K562 (cell line): ENCODE data around the gene PSMA4. TPM values are rescaled to one million over a fixed set of nuclear protein-coding genes. Genes with fewer than 3 reads are reported as not detected.

Source experiments
- ARID2 ChIP-seq: fragments of 450-650 bp; IDR thresholded peaks from 2 replicates; pipeline ENCODE4 v1.6.1; 2017; ENCODE audit warnings: antibody characterized with exemption, mild to moderate bottlenecking
- CGGBP1 ChIP-seq: fragments of 250-450 bp; sonication (Bioruptor Pico); IDR thresholded peaks from 2 replicates; pipeline ENCODE4 v1.9.0; 2021; ENCODE audit warnings: mild to moderate bottlenecking
- ELF4 ChIP-seq: fragments of 450-650 bp; formaldehyde crosslinking; IDR thresholded peaks from 2 replicates; pipeline ENCODE4 v1.4.0; 2022; ENCODE audit warnings: missing genetic modification characterization
- FOXA3 ChIP-seq, 2 experiments: fragments of 450-650 bp in 1 of 2; sonication (generic) in 1 of 2; formaldehyde crosslinking; IDR thresholded peaks in 1 of 2; conservative IDR thresholded peaks in 1 of 2; 2 replicates each; pipeline versions ENCODE4 v1.4.0 to v1.8.0; 2020 to 2022; ENCODE audit warnings: mild to moderate bottlenecking in 2 of 2, missing genetic modification reagents in 1 of 2
- HDAC2 ChIP-seq: fragments of 450-650 bp; IDR thresholded peaks from 2 replicates; pipeline ENCODE4 v1.6.1; 2016; ENCODE audit warnings: mild to moderate bottlenecking
- MCM7 ChIP-seq, 2 experiments: fragments of 450-650 bp; IDR thresholded peaks; 2 replicates each; pipeline ENCODE4 v1.6.1; 2016 to 2018
- MEF2D ChIP-seq: conservative IDR thresholded peaks from 2 replicates; pipeline ENCODE4 v1.6.1; 2016; ENCODE audit warnings: low read depth, missing genetic modification characterization, missing compliant biosample characterization
- PTTG1 ChIP-seq: fragments of 450-650 bp; IDR thresholded peaks from 2 replicates; pipeline ENCODE4 v1.6.1; 2016; ENCODE audit warnings: low read depth, mild to moderate bottlenecking, missing genetic modification characterization, missing compliant biosample characterization
- STAT6 ChIP-seq: sonication (generic); formaldehyde crosslinking; IDR thresholded peaks from 2 replicates; pipeline ENCODE4 v1.8.1; 2023; ENCODE audit warnings: mild to moderate bottlenecking, missing genetic modification reagents
- TCF7L2 ChIP-seq: fragments of 150-350 bp; IDR thresholded peaks from 2 replicates; pipeline ENCODE4 v1.6.1; 2016; ENCODE audit warnings: low read depth, mild to moderate bottlenecking, low read length, moderate library complexity
- XRCC5 ChIP-seq: fragments of 200-400 bp; formaldehyde crosslinking; IDR thresholded peaks from 2 replicates; pipeline ENCODE4 v1.6.1; 2017; ENCODE audit warnings: low read depth, mild to moderate bottlenecking, low read length
- ZBTB11 ChIP-seq, 3 experiments: fragments of 200-800 bp in 1 of 3; fragments of 250-450 bp in 1 of 3; fragments of 450-650 bp in 1 of 3; sonication (Bioruptor Pico) in 1 of 3; sonication (Bioruptor generic) in 1 of 3; formaldehyde crosslinking in 1 of 3; IDR thresholded peaks; 2 replicates each; pipeline versions ENCODE4 v1.6.1 to v1.8.0; 2016 to 2022; ENCODE audit warnings: mild to moderate bottlenecking in 2 of 3, missing genetic modification characterization in 2 of 3, missing compliant biosample characterization in 1 of 3, moderate library complexity in 1 of 3
- ZNF23 ChIP-seq: fragments of 250-450 bp; sonication (Bioruptor Pico); IDR thresholded peaks from 2 replicates; pipeline ENCODE4 v1.4.0; 2020; ENCODE audit warnings: mild to moderate bottlenecking
- ZNF76 ChIP-seq: fragments of 250-450 bp; sonication (Bioruptor Pico); IDR thresholded peaks from 2 replicates; pipeline ENCODE4 v1.4.0; 2020; ENCODE audit warnings: mild to moderate bottlenecking, moderate library complexity, borderline replicate concordance
- ZNF780A ChIP-seq: fragments of 250-450 bp; sonication (Bioruptor Pico); IDR thresholded peaks from 2 replicates; pipeline ENCODE4 v1.5.0; 2021; ENCODE audit warnings: mild to moderate bottlenecking
- polyA plus RNA-seq, 8 experiments: library from polyadenylated mRNA; depleted of rRNA in 4 of 8; stranded (reverse) in 5 of 8; unstranded in 3 of 8; fragments of >200 nt; fragmentation: Nextera tagmentation in 2 of 8; fragmentation: Illumina TruSeq in 1 of 8; extraction: Ambion mirVana in 2 of 8; extraction: Trizol in 1 of 8; gene quantifications; 2 replicates each; pipeline versions ENCODE4 v1.2.1 to v1.2.3, GENCODE V29; 2011 to 2014; ENCODE audit warnings: inconsistent platforms in 1 of 8, missing spikeins in 1 of 8
- total RNA-seq, 7 experiments: library from RNA; depleted of rRNA in 6 of 7; stranded (reverse); fragments of >200 nt in 6 of 7; fragmentation: Illumina TruSeq in 2 of 7; extraction: Trizol in 2 of 7; gene quantifications; 2 replicates each; pipeline versions ENCODE4 v1.2.1 to v1.2.3, GENCODE V29; 2011 to 2021; ENCODE audit warnings: low replicate concordance in 1 of 7
- TF ChIP-seq, protein P1 (sequence below): fragments of 250-450 bp; sonication (Bioruptor Pico); IDR thresholded peaks from 2 replicates; pipeline ENCODE4 v1.9.0; 2021; ENCODE audit warnings: mild to moderate bottlenecking, inconsistent platforms
- TF ChIP-seq, protein P2 (sequence below): fragments of 450-650 bp; formaldehyde crosslinking; IDR thresholded peaks from 2 replicates; pipeline ENCODE4 v1.4.0; 2020; ENCODE audit warnings: mild to moderate bottlenecking, moderate library complexity

PSMA4 gene
- total and polyA plus RNA-seq, 9 of the 15 experiments (the other 6 are each of a cell fraction or from before 2014, with no cell fraction given): 304 to 1,857 (median 666) TPM

DNA sequence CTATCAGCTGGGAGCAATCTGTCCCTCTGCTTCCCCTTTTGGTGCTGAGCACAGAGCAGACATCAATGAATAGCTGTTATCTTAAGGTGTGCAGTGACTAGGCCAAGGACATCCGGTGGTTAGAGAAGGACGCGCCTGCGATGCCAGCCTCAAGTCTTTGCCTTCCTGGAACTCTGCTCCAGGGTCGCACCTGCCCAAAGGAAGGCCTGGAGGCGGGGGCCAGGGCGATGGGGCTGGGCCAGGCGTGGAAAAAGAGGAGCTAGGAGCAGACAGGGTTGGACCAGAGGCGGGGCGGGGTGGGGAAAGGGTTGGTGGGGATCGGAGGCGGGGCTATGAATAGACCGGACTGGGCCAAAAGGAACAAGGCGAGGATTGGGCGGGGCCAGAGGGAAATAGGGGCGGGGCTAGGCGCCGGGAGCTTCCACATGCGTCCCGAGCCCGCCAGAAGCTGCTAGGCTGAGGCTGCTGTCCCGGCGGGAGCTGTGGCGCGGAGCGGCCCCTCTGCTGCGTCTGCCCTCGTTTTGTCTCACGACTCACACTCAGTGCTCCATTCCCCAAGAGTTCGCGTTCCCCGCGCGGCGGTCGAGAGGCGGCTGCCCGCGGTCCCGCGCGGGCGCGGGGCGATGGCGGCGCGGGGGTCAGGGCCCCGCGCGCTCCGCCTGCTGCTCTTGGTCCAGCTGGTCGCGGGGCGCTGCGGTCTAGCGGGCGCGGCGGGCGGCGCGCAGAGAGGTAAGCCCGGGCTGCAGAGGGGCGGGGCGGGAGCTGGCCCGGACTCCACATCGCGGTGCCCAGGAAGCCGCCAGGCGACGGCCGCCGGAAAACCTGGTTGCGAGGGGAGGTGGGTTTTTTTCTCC is 25.1 kb downstream of the PSMA4 start, which contains the start of gene CHRNA5 (continued):
- no peak for TF ChIP-seq ELF4
- TF ChIP-seq XRCC5: no peak
- TF ChIP-seq, protein P1, sequence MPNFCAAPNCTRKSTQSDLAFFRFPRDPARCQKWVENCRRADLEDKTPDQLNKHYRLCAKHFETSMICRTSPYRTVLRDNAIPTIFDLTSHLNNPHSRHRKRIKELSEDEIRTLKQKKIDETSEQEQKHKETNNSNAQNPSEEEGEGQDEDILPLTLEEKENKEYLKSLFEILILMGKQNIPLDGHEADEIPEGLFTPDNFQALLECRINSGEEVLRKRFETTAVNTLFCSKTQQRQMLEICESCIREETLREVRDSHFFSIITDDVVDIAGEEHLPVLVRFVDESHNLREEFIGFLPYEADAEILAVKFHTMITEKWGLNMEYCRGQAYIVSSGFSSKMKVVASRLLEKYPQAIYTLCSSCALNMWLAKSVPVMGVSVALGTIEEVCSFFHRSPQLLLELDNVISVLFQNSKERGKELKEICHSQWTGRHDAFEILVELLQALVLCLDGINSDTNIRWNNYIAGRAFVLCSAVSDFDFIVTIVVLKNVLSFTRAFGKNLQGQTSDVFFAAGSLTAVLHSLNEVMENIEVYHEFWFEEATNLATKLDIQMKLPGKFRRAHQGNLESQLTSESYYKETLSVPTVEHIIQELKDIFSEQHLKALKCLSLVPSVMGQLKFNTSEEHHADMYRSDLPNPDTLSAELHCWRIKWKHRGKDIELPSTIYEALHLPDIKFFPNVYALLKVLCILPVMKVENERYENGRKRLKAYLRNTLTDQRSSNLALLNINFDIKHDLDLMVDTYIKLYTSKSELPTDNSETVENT: peak; percentile 57; the same call in 1 of the 2 replicates
- TF ChIP-seq MEF2D (tag): no peak
- TF ChIP-seq ZNF780A (CRISPR knock-in tag): no peak
- peak in 1 of 3 experiments; percentile 40; a peak in 1 of 6 replicates for TF ChIP-seq ZBTB11 (CRISPR knock-in tag; IDR thresholded peaks at IDR 0.05)
- TF ChIP-seq TCF7L2: no peak
- TF ChIP-seq, protein P2, sequence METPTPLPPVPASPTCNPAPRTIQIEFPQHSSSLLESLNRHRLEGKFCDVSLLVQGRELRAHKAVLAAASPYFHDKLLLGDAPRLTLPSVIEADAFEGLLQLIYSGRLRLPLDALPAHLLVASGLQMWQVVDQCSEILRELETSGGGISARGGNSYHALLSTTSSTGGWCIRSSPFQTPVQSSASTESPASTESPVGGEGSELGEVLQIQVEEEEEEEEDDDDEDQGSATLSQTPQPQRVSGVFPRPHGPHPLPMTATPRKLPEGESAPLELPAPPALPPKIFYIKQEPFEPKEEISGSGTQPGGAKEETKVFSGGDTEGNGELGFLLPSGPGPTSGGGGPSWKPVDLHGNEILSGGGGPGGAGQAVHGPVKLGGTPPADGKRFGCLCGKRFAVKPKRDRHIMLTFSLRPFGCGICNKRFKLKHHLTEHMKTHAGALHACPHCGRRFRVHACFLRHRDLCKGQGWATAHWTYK (CRISPR knock-in tag): no peak
- TF ChIP-seq FOXA3 (CRISPR knock-in tag; conservative IDR thresholded peaks at IDR 0.05 in 1 of 2, IDR thresholded peaks at IDR 0.05 in 1 of 2): peak; percentile 56 to 64; a peak in 1 of 4 replicates
- no peak for TF ChIP-seq ZNF23
- no peak for TF ChIP-seq ZNF76
- peak; percentile 82 for TF ChIP-seq HDAC2
- TF ChIP-seq MCM7 (IDR thresholded peaks at IDR 0.05): no peak
- TF ChIP-seq STAT6: no peak
- no peak for TF ChIP-seq CGGBP1
- no peak for TF ChIP-seq ARID2
- TF ChIP-seq PTTG1 (tag): no peak
